NCI-H2171 treated with DMSO at 0.1 percent for 48 hours (cell line): ENCODE results near the gene CRISP2.

Experiments used
- DNase-seq: peaks from one replicate; lab custom pipeline; 2025; lab: John Stamatoyannopoulos, UW

The CRISP2 gene

DNA sequence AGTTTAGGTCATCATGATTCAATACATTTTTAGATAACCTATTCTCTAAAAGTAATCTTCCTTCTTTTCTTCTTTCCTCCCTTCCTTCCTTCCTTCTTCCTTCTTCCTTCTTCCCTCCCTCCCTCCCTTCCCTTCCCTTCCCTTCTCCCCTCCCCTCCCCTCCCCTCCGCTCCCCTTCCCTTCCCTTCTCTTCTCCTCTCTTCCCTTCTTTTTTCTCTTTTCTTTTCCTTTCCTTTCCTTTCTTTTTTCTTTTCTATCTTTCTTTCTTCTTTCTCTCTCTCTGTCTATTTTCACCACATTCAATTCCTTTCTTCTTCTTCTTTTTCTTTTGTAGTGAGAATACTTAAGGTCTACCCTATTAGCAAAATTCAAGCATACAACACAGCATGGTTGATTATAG is 59.4 kb downstream of the CRISP2 start:
- DNase-seq, result no peak

GRCh38 chr6:49653438-49653837 is 59.9 kb downstream of the CRISP2 start:
- DNase-seq, result no peak

GRCh38 chr6:49651239-49651638 is 62.1 kb downstream of the CRISP2 start:
- DNase-seq, result no peak

GRCh38 chr6:49649988-49650387 is 63.4 kb downstream of the CRISP2 start:
- DNase-seq, result no peak

DNA sequence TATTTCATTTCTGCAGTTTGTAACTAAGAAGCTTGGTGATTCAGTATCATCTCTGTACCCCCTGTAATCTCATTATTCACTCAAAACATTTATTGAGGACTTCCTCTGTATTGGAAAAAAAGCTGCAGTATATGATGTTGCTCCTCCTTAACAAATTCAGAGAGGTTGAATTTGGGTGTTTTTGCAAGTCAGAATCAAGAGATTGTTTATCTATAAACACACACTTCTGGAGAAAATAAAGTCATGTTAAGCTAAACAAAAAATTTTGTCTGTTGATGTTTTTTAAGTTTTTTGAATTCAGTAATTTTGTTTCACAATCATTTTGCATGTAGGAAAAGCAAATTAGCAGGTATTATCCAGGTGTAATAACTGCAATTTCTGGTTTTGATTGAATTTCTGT is 65.3 kb downstream of the CRISP2 start:
- DNase-seq, result no peak

- no peak for DNase-seq
These were observed 65.9 kb downstream of the CRISP2 start for GRCh38 chr6:49647476-49647875.

DNA sequence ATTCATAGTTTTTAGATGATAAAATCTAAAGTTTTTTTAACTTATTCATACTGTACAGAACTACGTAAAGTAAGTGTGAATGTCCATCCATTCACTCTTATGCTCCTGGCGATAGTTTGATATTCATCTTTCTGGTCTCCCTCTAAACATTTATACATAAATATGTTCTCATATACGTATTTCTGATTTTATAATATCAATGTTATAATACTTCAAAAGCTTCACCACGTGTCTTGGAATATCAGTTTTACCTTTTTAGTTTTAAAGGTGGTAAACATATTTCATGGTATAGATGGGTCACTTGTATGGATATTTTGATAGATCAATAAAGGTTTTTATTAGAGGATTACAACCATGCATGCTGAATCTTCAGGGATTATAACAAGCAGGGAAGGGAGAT is 66.4 kb downstream of the CRISP2 start:
- DNase-seq, result no peak

GRCh38 chr6:49646130-49646824 is 67.1 kb downstream of the CRISP2 start:
- DNase-seq, result no peak

DNA sequence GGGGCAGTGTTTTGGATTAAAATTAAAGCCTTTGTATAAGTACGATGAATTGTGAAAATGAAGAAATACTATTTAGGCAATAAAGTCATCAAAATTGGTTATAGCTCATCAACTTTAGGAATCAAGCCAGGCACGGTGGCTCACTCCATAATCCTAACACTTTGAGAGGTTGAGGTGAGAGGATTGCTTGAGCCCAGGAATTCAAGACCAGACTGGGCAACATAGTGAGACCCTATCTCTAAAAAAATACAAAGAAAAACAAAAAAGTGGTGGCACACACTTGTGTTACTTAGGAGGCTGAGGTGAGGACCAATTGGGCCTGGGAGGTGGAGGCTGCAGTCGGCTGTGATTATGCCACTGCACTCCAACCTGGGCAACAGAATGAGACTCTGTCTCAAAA is 68.2 kb downstream of the CRISP2 start:
- DNase-seq, result no peak
